G401 (cell line): ENCODE data around the gene MARK3. TPM values are rescaled to one million over a fixed set of nuclear protein-coding genes. Genes with fewer than 3 reads are reported as not detected.
"Not testable (repeated sequence)": the region's sequence is repeated elsewhere in the genome, so short reads cannot be mapped to it uniquely, and the experiment has no call there.

Source experiments
- DNase-seq: peaks from one replicate; pipeline ENCODE4 v3.0.0-alpha.2; 2015; ENCODE audit warnings: low spot score
- in situ Hi-C: cut with HindIII; loops from 2 replicates; pipeline ENCODE4 v1.10.0; 2016; ENCODE audit warnings: low sequenced_read_pairs, mixed read lengths
- total RNA-seq: library from RNA; depleted of rRNA; stranded (reverse); fragments of >200 nt; shearing (Covaris generic); gene quantifications from 2 replicates; pipeline ENCODE4 v1.2.3, GENCODE V29; 2014

Gene MARK3
- total RNA-seq, 1 experiment from 2014 or later: 84.8 TPM

- DNase-seq: peak; percentile 58
- in situ Hi-C loops: loop anchor here (10.0 kb wide), 1 partner anchor 53 kb away; no protein-coding TSS in a partner anchor
These were observed 132.7 kb downstream of the MARK3 start for GRCh38 chr14:103517721-103518421.

GRCh38 chr14:103518422-103519042 lies 133.3 kb downstream of the MARK3 start:
- DNase-seq: peak; percentile 70
- in situ Hi-C loops: loop anchor here (10.0 kb wide), 1 partner anchor 54 kb away; no protein-coding TSS in a partner anchor

GRCh38 chr14:103519043-103519836 lies 134.0 kb downstream of the MARK3 start:
- in situ Hi-C loops: loop anchor here (10.0 kb wide), 1 partner anchor 54 kb away; no protein-coding TSS in a partner anchor
- DNase-seq: peak; percentile 60

GRCh38 chr14:103519837-103520212 lies 134.6 kb downstream of the MARK3 start:
- in situ Hi-C loops: loop anchor here (10.0 kb wide), 1 partner anchor 55 kb away; no protein-coding TSS in a partner anchor
- no peak for DNase-seq

GRCh38 chr14:103520269-103520656 lies 135.0 kb downstream of the MARK3 start:
- in situ Hi-C loops: no loop called here

DNA sequence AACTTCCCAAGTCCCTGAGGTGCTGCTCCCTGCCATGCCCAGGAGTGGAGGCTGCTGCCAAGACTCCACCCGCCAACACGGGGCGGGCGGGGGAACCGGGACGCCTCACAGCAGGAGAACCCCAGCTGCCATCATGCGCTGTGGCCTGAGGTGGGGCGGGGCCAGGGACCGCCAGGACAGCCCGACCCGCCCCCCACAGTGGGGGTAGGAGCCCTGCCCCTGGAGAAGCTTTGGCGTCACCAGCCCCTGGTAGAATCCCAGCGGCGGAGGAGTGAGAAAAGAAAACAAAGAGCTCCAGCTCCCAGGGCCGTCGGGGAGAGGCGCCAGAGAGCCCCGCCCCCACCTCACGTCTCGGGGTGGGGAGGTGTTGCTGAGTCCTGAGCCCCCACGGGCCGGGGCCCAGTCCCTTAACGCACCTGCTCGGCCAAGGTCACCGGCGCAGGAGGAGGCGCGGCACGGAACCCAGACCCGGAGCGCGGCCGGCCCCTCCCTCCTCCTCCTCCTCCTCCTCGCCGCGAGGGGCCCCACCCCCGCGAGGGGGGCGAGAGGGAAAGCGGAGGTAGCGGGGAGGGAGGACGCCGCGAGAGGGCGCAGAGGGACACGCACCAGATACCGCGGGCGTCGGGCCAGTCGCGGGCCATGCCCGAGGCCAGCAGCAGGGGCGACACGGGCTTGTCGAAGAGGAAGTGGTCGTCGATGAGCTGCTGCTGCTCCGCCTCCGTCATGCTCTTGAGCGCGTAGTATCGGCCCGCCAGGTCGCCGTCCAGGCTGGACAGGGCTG lies 135.6 kb downstream of the MARK3 start:
- in situ Hi-C loops: no loop called here
- DNase-seq: peak; percentile 71

More at GRCh38 chr14:103520269-103520656, 135.0 kb downstream of the MARK3 start:
- DNase-seq: no peak

- in situ Hi-C loops: no loop called here
- no peak for DNase-seq
These were observed 136.3 kb downstream of the MARK3 start for GRCh38 chr14:103521438-103521950.

DNA sequence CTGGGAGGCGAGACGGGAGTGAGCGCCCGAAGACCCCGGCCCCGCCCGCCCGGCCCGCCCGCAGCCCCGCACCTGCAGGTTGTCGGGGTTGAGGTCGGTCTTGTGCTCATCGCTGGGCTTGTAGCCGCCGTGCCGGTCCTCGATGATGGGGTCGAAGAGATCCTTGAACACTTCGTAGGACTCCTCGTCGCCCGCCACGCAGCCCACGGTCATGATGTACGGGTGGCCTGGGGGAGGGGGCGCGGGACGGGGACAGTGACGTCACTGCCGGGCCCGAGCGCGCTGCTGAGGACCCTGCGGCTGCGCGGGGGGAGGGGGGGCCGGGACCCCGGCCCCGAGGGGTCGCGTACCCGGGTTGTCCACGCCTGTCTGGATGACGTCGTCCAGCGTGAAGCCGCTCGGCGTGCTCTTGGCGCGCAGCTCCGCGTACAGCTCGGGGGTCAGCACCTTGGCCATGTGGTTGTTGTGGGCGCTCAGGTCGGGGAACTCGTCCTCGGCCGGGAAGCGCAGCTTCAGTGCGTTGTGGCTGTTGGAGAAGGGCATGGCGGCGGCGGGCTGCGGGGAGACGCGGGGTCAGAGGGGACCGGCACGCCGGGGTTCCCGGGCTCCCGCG lies 136.8 kb downstream of the MARK3 start:
- no peak for DNase-seq
- in situ Hi-C loops: no loop called here

DNA sequence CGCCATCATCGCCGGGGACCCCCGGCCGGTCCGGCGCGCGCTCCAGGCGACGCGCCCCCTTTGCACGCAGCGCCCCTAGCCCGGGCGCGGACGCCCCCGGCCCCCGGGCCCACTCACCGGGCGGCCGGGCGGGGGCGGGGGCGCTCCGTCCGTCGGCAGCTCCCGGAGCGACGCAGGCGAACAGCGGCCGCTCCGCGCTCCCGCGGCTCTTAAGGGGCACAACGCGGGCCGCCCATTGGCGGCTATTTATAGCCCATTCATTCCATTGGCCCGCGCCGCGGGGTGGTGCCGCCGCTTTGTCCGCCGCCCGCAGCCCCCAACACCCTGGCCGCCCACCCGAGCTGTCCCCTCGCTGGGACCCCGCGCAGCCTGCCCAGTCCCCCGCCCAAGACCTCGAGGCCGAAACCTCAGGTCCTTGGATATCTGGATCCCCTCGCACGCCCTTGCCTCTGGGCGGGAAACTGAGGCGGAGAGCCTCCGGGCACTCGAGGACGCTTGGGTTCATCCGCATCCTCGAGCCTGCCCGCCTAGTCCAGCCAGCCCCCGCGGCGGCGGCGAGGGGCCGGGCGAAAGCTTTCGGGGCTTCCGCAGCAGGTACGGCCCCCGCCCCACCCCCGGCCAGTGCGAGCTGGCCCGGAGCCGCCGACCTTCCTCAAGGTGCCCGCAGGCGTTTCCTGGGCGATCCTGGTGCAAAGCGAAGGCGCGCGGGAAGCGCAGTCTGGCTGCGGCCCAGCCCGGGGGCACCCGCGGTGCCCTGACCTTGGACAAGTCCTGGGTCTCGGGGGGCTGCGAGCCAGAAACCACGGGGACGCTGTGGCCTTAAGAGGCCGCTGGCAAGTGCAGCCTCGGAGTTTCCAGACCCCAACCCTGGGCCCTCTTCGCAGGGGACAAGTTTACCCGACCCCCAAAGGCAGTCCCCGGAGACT lies 137.7 kb downstream of the MARK3 start, which contains the start of gene CKB:
CKB (minus strand) TSS at position 182 of the 926 bp plus-strand sequence. CDS start 337 bp downstream, outside the sequence.
- DNase-seq: peak; percentile 89
- in situ Hi-C loops: no loop called here

- DNase-seq: no peak
- in situ Hi-C loops: no loop called here
These were observed 138.3 kb downstream of the MARK3 start for GRCh38 chr14:103523575-103523954.

- DNase-seq: no peak
- in situ Hi-C loops: no loop called here
These were observed 139.1 kb downstream of the MARK3 start for GRCh38 chr14:103524002-103524935.

DNA sequence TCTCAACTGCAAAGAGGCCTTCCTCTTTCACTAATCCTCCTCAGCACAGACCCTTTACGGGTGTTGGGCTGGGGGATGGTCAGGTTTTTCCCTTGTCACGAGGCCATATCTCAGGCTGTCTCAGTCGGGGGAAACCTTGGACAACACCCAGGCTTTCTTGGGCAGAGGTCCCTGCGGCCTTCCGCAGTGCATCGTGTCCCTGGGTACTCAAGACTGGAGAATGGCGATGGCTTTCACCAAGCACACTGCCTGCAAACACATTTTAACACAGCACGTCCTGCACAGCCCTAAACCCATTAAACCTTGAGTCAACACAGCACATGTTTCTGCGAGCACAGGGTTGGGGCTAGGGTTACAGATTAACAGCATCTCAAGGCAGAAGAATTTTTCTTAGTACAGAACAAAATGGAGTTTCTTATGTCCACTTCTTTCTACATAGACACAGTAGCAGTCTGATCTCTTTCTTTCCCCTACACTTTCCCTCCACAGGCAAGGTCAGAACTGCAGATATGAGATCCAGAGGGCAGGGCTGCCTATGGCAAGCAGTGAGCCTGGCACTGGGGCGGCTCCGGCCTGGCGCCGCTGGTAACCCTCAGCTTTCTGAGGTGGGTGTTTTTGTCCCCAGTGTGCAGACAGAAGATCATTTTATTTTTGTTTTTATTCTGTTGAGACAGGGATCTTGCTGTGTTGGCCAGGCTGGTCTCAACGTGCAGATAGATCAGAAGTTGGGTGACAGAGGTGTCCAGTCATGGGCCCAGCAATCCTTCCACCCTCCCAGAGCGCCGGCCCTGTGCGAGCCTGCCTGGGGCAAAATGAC lies 140.4 kb downstream of the MARK3 start:
- DNase-seq, in situ Hi-C loops: not testable (repeated sequence)

GRCh38 chr14:103526247-103526913 lies 141.2 kb downstream of the MARK3 start:
- in situ Hi-C loops: no loop called here

GRCh38 chr14:103526914-103527248 lies 141.7 kb downstream of the MARK3 start:
- in situ Hi-C loops: no loop called here
- DNase-seq: no peak

More at GRCh38 chr14:103526247-103526913, 141.2 kb downstream of the MARK3 start:
- no peak for DNase-seq
